GM13977 (cell line): ENCODE results near the gene IRS1.

Experiments
- DNase-seq: peaks from one replicate; pipeline ENCODE4 v3.0.0; 2012; ENCODE audit warnings: low spot score
- in situ Hi-C: fragments of 300-500 bp; cut with MboI; formaldehyde crosslinking; loops from one replicate; pipeline ENCODE4 v1.12.0; 2022; ENCODE audit warnings: low sequenced_read_pairs, low pct_unique_long_range_greater_than_20kb, mixed read lengths, inconsistent platforms; ENCODE audit not compliant: unreplicated experiment
- TF ChIP-seq, protein P1 (sequence below): IDR thresholded peaks from 2 replicates; pipeline ENCODE4 v1.5.1; 2012; ENCODE audit warnings: mild to moderate bottlenecking, control low read depth; ENCODE audit not compliant: insufficient read depth; ENCODE audit errors: extremely low read depth, missing control alignments

The IRS1 gene

DNA sequence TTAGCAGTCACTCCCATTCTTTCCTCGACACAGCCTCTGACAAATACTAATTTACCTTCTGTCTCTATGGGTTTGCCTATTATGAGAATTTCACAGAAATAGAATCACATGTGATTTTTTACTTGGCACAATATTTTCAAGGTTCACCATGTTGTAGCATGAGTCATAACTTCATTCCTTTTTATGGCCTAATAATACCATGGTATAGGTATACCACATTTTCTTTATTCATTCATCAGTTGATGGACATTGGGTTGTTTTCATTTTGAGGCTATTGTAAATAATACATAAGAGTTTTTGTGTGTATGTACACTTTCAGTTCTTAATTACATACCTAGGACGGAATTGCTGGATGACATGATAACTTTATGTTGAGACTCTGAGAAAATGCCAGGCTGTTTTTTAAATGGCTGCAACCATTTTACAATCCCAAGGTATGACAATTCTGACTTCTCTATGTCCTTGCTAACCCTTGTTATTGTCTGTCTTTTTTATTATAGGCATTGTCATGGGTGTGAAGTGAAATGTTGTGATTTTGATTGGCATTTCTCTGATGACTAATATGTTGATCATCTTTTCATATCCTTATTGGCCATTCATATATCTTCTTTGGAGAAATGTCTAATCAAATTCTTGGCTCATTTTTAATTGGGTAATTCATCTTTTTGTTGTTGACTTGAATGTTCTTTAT, 87.9 kb downstream of the IRS1 start:
- in situ Hi-C loops = no loop called here
- TF ChIP-seq, protein P1, sequence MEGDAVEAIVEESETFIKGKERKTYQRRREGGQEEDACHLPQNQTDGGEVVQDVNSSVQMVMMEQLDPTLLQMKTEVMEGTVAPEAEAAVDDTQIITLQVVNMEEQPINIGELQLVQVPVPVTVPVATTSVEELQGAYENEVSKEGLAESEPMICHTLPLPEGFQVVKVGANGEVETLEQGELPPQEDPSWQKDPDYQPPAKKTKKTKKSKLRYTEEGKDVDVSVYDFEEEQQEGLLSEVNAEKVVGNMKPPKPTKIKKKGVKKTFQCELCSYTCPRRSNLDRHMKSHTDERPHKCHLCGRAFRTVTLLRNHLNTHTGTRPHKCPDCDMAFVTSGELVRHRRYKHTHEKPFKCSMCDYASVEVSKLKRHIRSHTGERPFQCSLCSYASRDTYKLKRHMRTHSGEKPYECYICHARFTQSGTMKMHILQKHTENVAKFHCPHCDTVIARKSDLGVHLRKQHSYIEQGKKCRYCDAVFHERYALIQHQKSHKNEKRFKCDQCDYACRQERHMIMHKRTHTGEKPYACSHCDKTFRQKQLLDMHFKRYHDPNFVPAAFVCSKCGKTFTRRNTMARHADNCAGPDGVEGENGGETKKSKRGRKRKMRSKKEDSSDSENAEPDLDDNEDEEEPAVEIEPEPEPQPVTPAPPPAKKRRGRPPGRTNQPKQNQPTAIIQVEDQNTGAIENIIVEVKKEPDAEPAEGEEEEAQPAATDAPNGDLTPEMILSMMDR = no peak
- DNase-seq = no peak

DNA sequence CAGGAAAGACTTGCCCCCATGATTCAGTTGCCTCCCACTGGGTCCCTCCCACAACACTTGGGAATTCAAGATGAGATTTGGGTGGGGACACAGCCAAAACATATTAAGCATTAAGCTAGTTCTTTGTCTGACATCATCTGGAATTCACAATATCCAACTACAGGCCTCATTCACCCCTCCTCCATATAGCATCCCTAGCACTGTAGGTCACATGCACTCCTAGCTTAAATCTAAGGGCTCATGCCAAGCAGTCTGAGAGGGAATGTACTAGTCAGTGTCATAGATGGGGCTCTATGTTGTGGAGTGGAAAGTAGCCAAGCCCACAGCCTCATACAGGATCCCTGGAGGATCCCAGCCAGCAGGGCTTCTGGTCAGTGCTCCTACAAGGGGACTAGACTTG, 92.1 kb downstream of the IRS1 start:
- TF ChIP-seq, protein P1 = no peak
- DNase-seq = no peak
- in situ Hi-C loops = no loop called here

DNA sequence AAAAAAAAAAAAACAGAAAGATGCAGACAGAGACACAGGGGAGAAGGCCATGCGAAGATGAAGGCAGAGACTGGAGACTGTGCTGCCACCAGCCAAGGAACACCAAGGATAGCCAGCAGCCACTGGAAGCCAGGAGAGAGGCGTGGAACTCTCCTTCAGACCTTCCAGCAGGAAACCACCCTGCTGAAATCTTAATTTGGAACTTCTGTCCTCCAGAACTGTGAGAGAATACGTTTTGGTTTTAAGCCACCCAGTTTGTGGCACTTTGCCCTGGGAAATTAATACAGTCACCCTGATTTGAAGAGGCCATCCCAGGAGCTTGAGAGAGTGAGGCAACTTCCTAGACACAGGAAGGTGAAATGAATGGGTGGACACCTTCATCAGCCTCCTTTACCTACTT, 93.7 kb downstream of the IRS1 start:
- in situ Hi-C loops = no loop called here
- TF ChIP-seq, protein P1 = no peak
- DNase-seq = no peak

DNA sequence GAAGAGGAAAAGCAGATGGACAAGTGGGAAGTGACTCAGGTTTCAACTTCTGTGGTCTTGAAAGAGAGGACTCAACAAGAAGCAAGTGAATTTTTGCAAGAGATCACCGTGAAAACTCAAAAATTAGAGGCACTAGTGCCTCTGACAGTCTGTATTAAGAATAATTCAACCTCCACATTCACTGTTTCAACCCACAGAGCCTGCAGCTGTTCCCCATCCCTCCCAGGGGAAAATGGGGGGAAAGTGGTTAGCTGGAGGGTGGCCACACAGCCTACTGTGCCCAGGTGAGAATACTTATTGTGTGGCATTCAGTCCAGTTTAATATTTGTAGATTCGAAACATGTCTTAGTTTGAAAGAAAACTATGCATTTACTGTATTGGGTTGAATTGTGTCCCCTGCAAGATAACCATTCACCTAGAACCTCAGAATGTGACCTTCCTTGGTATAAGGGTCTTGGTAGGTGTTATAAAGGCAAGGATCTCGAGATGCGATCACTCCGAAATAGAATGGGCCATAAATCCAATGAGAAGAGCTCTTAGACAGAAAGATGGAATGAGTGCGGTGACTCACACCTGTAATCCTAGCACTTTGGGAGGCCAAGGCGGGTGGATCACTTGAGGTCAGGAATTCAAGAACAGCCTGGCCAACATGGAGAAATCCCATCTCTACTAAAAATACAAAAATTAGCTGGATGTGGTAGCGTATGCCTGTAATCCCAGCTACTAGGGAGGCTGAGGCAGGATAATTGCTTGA, 94.3 kb downstream of the IRS1 start:
- TF ChIP-seq, protein P1 = no peak
- no peak for DNase-seq
- in situ Hi-C loops = no loop called here

DNA sequence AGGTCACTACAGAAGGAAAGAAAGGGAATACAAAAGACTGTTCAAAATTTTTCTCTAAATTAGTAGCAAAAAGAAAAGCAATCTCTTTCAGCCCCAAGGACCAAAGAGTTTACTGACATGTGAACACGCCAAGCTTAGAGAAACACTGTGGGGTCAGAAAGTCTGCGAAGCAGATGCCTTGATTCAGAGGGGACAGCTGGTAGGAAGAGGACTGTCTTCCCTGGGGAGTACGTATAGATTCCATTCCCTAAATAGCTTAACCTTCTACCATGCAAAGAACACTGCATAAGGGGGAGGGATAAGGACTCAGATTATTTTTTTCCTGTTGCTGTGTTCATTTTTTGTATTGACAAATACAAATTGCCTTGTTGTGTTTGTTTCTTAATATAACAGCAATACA, 96.1 kb downstream of the IRS1 start:
- TF ChIP-seq, protein P1 = no peak
- DNase-seq = no peak
- in situ Hi-C loops = no loop called here

DNA sequence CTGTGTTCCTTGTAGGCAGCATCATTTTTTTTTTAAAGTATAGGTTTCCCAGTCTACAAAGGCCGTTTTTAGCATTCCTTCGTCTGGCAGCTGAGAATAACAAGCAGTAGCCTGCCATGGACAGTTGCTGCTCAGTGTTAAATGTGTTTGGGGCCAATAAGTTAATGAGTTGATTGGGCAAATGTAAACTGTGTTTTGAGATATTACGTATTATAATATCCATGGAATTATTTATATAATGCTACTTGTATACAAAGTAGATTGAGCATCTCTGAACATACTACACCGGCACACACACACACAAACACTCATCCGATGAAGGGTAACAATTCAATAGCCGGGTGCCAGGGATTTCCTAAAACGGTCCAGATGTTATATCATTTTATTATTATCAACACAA, 97.2 kb downstream of the IRS1 start:
- TF ChIP-seq, protein P1 = no peak
- in situ Hi-C loops = no loop called here
- no peak for DNase-seq
